T-cell (primary cell): Measurements from ENCODE around the gene DNM3. TPM values are rescaled to one million over a fixed set of nuclear protein-coding genes. Genes with fewer than 3 reads are reported as not detected.
"Not testable (repeated sequence)": the region's sequence is repeated elsewhere in the genome, so short reads cannot be mapped to it uniquely, and the experiment has no call there.

Experiments used
- ATAC-seq, 4 experiments: fragments of 200-7000 bp in 3 of 4; fragments of 150-1000 bp in 1 of 4; cut with Tn5 transposase; replicated peaks in 1 of 4; 1 replicate in 3 of 4; 2 replicates in 1 of 4; pipeline ENCODE4 v1.10.0; 2021; ENCODE audit warnings: moderate library complexity in 3 of 4, mild to moderate bottlenecking in 2 of 4, moderate number of reproducible peaks in 1 of 4
- CTCF ChIA-PET, 2 donors: fragments of 300-600 bp; sonication (Branson Sonifier 250); formaldehyde crosslinking; loops; one replicate each; lab custom pipeline; 2022; ENCODE audit warnings: antibody characterized with exemption in 2 of 2; lab: Charles Lee
- POLR2A ChIA-PET, 2 donors: fragments of 300-600 bp; sonication (Branson Sonifier 250); formaldehyde crosslinking; loops; one replicate each; lab custom pipeline; 2022; ENCODE audit warnings: antibody characterized with exemption in 2 of 2; lab: Charles Lee
- DNase-seq, 35 experiments: peaks; one replicate each; pipeline versions ENCODE4 v3.0.0 to v3.0.0-alpha.2; 2013 to 2023
- H3K27ac ChIP-seq: one replicate; pipeline ENCODE4 v1.5.1; 2013; ENCODE audit warnings: low read length
- H3K27me3 ChIP-seq, 2 experiments: replicated peaks in 1 of 2; 1 replicate in 1 of 2; 2 replicates in 1 of 2; pipeline versions ENCODE4 v1.6.1 to v1.7.0; 2013; ENCODE audit warnings: low read length in 1 of 2, mixed read lengths in 1 of 2; ENCODE audit not compliant: control insufficient read depth in 2 of 2, insufficient read depth in 2 of 2; ENCODE audit errors: extremely low read depth in 1 of 2
- H3K36me3 ChIP-seq, 2 donors: 1 replicate in 1 of 2; 2 replicates in 1 of 2; pipeline versions ENCODE4 v1.6.1 to v1.7.0; 2013; ENCODE audit warnings: low read length in 1 of 2; ENCODE audit not compliant: control insufficient read depth in 2 of 2, insufficient read depth in 1 of 2; ENCODE audit errors: extremely low read depth in 1 of 2
- H3K4me1 ChIP-seq, 2 experiments: 1 replicate in 1 of 2; 2 replicates in 1 of 2; pipeline versions ENCODE4 v1.6.1 to v1.7.0; 2013; ENCODE audit warnings: low read length in 2 of 2, mixed read lengths in 1 of 2; ENCODE audit not compliant: insufficient read depth in 2 of 2, control insufficient read depth in 1 of 2; ENCODE audit errors: extremely low read depth in 1 of 2
- H3K4me3 ChIP-seq, 2 donors: 1 replicate in 1 of 2; 2 replicates in 1 of 2; pipeline versions ENCODE4 v1.5.1 to v1.7.0; 2013; ENCODE audit warnings: mild to moderate bottlenecking in 2 of 2, low read length in 1 of 2, moderate library complexity in 1 of 2; ENCODE audit not compliant: control insufficient read depth in 1 of 2; ENCODE audit errors: extremely low read depth in 1 of 2
- H3K9me3 ChIP-seq: 2 replicates; pipeline ENCODE4 v1.7.0; 2013
- H3K27ac Mint-ChIP-seq, 2 donors: one replicate each; pipeline ENCODE4 v1.8.0; 2020 to 2021; ENCODE audit warnings: mild to moderate bottlenecking in 2 of 2, mixed read lengths in 2 of 2
- H3K27me3 Mint-ChIP-seq, 2 donors: one replicate each; pipeline ENCODE4 v1.8.0; 2021 to 2022; ENCODE audit warnings: mixed read lengths in 2 of 2
- H3K36me3 Mint-ChIP-seq: one replicate; pipeline ENCODE4 v1.8.0; 2021; ENCODE audit warnings: mixed read lengths
- H3K4me1 Mint-ChIP-seq, 3 donors: one replicate each; pipeline ENCODE4 v1.8.0; 2020 to 2022; ENCODE audit warnings: mixed read lengths in 3 of 3, mild to moderate bottlenecking in 1 of 3
- H3K4me3 Mint-ChIP-seq, 3 donors: one replicate each; pipeline ENCODE4 v1.8.0; 2020 to 2022; ENCODE audit warnings: mild to moderate bottlenecking in 3 of 3, mixed read lengths in 3 of 3, moderate library complexity in 3 of 3
- H3K9me3 Mint-ChIP-seq, 3 donors: one replicate each; pipeline ENCODE4 v1.8.0; 2020 to 2022; ENCODE audit warnings: mixed read lengths in 3 of 3
- WGBS: methylation state at CpG from one replicate; pipeline ENCODE4 v1.1.5; 2013; ENCODE audit warnings: missing lambda C conversion rate; ENCODE audit not compliant: insufficient coverage; 5-methylcytosine and 5-hydroxymethylcytosine counted together
- total RNA-seq, 35 experiments: library from RNA in 6 of 35; stranded (reverse) in 6 of 35; fragments of 120-200 nt in 1 of 35; gene quantifications; one replicate each; pipeline versions ENCODE4 v1.2.1 to v1.2.4 and lab custom pipeline; 2013 to 2026

DNM3 gene
- total RNA-seq, 5 donors from 2014 or later (not counting 1 experiment from before 2014, with no cell fraction given): 2.0 to 2.8 (median 2.4) TPM

DNA sequence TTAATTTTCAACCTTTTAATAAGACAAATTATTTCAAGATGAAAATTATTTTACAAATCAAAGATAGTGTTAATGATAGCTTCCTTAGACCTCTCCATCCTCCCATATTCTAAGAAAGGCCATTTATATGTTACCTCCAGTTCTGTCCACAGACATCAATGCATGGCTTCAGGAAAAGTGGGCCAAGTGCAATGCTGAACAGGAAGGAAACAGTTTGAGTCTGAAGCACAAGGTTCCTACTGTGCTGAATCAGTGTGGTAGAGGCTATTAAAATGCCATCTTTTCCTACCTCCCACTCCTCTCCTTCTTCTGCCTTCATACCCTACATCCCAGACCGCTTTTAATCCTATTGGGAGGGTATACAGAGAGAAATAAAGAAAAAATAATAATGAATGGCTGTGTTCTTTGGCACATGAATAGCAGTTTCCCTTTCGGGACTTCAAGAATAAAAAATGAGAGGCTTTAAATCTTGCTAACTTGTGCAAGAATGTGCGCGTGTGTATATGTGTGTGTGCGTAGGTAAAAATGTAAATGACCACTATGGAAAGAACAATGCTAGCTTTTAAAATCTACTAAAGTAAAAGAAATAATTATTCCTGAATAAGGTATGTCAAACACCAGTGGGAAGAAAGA, 516.6 kb downstream of the DNM3 start:
- DNase-seq (peak in 4 of 35 experiments; percentile 0 to 31 (median 3)), ATAC-seq (peak; percentile 5 to 30 (median 14))
- H3K36me3 ChIP-seq: no peaks in the 10 kb centered on the region
- WGBS: 14% methylated on average over 1 of the region's 5 CpGs
- H3K27ac Mint-ChIP-seq: peak overlapping the region; percentile 91 to 97
- peaks cover 57 to 58% (median 58%) of the 10 kb centered on the region in 3 donors for H3K4me1 Mint-ChIP-seq
- ChIA-PET CTCF (interaction anchor here (0.9 to 3.6 kb wide), 8 partner anchors 16 to 175 kb away, joined by 3 to 30 read pairs (median 8); no protein-coding TSS in a partner anchor), POLR2A (interaction anchor here (0.5 to 0.6 kb wide), 5 partner anchors 17 to 963 kb away, joined by 3 to 6 read pairs (median 3); no protein-coding TSS in a partner anchor)
- peak overlapping the region; percentile 42 to 67 (median 56) for H3K4me3 Mint-ChIP-seq
- no peaks in the 10 kb centered on the region for H3K27me3 Mint-ChIP-seq
- no peaks in the 10 kb centered on the region for H3K27me3 ChIP-seq
- peak overlapping the region in 1 of 2 donors; percentile 2 for H3K4me3 ChIP-seq
- no peaks in the 10 kb centered on the region for H3K9me3 ChIP-seq
- peak overlapping the region; percentile 63 for H3K27ac ChIP-seq
- H3K9me3 Mint-ChIP-seq: no peaks in the 10 kb centered on the region
- H3K36me3 Mint-ChIP-seq: peaks cover 2% of the 10 kb centered on the region
- peaks cover 24 to 26% of the 10 kb centered on the region in 2 experiments for H3K4me1 ChIP-seq

GRCh38 chr1:172359491-172359999, 518.2 kb downstream of the DNM3 start:
- no peaks in the 10 kb centered on the region for H3K27me3 ChIP-seq
- H3K27ac Mint-ChIP-seq: peak overlapping the region; percentile 91 to 97
- H3K36me3 Mint-ChIP-seq: no peaks in the 10 kb centered on the region
- ATAC-seq: no peak
- H3K4me3 ChIP-seq: no peak overlapping the region
- H3K9me3 ChIP-seq: no peaks in the 10 kb centered on the region
- ChIA-PET POLR2A (interaction anchor here (0.5 to 1.2 kb wide), 4 partner anchors 9 to 40 kb away, joined by 3 to 5 read pairs (median 4); no protein-coding TSS in a partner anchor), CTCF (interaction anchor here (0.5 to 3.6 kb wide), 12 partner anchors 21 to 1120 kb away, joined by 3 to 30 read pairs (median 4); no protein-coding TSS in a partner anchor)
- H3K36me3 ChIP-seq: no peaks in the 10 kb centered on the region
- peak overlapping the region in 2 of 3 donors; percentile 42 to 67 for H3K4me3 Mint-ChIP-seq
- peaks cover 44 to 48% (median 45%) of the 10 kb centered on the region in 3 donors for H3K4me1 Mint-ChIP-seq
- peaks cover 24 to 26% of the 10 kb centered on the region in 2 experiments for H3K4me1 ChIP-seq
- no peaks in the 10 kb centered on the region for H3K9me3 Mint-ChIP-seq
- 21% methylated on average over 2 of the region's 3 CpGs for WGBS
- H3K27ac ChIP-seq: peak overlapping the region; percentile 63
- DNase-seq: no peak
- no peaks in the 10 kb centered on the region for H3K27me3 Mint-ChIP-seq

DNA sequence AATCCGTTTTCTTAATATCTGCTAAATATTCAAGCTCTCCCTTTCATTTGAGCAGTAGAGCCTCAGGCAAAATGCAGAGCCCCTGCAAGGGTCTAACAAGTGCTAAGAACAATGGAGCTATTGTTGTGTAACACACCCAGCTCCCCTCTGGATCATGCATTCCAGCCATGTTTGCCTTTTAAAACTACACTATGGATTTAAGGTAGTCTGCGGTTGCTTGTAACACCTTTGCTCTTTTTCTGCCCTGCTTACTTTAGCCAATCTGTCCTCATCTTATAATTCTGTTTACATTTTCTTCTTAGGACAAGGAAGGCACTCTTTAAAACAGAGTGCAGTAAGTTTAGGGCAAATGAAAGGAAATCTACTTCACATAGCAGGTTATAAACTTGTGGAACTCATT, 519.2 kb downstream of the DNM3 start:
- Histone ChIP-seq H3K4me1 (peaks cover 24 to 26% of the 10 kb centered on the region in 2 experiments), H3K27me3 (no peaks in the 10 kb centered on the region), H3K9me3 (no peaks in the 10 kb centered on the region), H3K27ac (peak overlapping the region; percentile 63), H3K36me3 (no peaks in the 10 kb centered on the region), H3K4me3 (no peak overlapping the region)
- WGBS: no CpG with 5 or more reads among the region's 2 CpGs
- CTCF ChIA-PET: interaction anchor here in 1 of 2 donors (1.0 to 3.6 kb wide), 3 partner anchors 21 to 34 kb away, joined by 3 to 30 read pairs (median 15); no protein-coding TSS in a partner anchor
- no peaks in the 10 kb centered on the region for H3K36me3 Mint-ChIP-seq
- H3K4me3 Mint-ChIP-seq: no peak overlapping the region
- ATAC-seq: no peak
- peaks cover 39 to 45% (median 39%) of the 10 kb centered on the region in 3 donors for H3K4me1 Mint-ChIP-seq
- no peak for DNase-seq
- H3K27me3 Mint-ChIP-seq: no peaks in the 10 kb centered on the region
- H3K9me3 Mint-ChIP-seq: no peaks in the 10 kb centered on the region
- peak overlapping the region in 1 of 2 donors; percentile 62 for H3K27ac Mint-ChIP-seq
- POLR2A ChIA-PET: interaction anchor here (0.7 to 1.0 kb wide), 2 partner anchors 20 to 578 kb away, joined by 3 to 5 read pairs; no protein-coding TSS in a partner anchor

DNA sequence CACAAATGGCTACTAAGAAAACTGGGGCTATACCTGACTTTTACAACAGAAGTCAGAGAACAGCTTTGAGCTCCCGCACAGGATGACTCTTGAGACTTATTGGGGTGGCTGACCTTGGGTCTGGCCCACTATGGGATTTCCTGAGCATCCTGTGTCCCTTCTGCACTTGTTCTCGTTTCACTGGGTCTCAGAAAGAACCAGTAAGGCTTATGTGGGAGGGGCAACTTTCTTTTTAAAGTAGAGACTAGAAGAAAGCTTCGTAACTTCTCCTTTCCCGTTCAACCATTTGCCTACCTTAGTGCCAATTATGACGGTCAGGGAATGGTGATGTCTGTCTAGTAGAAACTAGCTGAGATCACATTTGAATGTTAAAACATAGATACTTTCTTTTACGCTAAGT, 519.7 kb downstream of the DNM3 start:
- 100% methylated on average over 2 of the region's 6 CpGs for WGBS
- no peaks in the 10 kb centered on the region for H3K27me3 Mint-ChIP-seq
- DNase-seq (no peak), ATAC-seq (no peak)
- H3K9me3 Mint-ChIP-seq: no peaks in the 10 kb centered on the region
- no peaks in the 10 kb centered on the region for H3K27me3 ChIP-seq
- H3K27ac Mint-ChIP-seq: no peak overlapping the region
- H3K4me3 Mint-ChIP-seq: no peak overlapping the region
- peaks cover 24 to 26% of the 10 kb centered on the region in 2 experiments for H3K4me1 ChIP-seq
- no peaks in the 10 kb centered on the region for H3K36me3 Mint-ChIP-seq
- no peak overlapping the region for H3K4me3 ChIP-seq
- peaks cover 2% of the 10 kb centered on the region for H3K9me3 ChIP-seq
- H3K27ac ChIP-seq: peak overlapping the region; percentile 63
- ChIA-PET POLR2A (interaction anchor here in 1 of 2 donors (1.0 kb wide), 1 partner anchor 20 kb away, joined by 5 read pairs; no protein-coding TSS in a partner anchor), CTCF (interaction anchor here in 1 of 2 donors (3.0 to 3.6 kb wide), 2 partner anchors 20 to 33 kb away, joined by 15 to 30 read pairs; no protein-coding TSS in a partner anchor)
- H3K4me1 Mint-ChIP-seq: peaks cover 35 to 45% (median 35%) of the 10 kb centered on the region in 3 donors
- no peaks in the 10 kb centered on the region for H3K36me3 ChIP-seq

DNA sequence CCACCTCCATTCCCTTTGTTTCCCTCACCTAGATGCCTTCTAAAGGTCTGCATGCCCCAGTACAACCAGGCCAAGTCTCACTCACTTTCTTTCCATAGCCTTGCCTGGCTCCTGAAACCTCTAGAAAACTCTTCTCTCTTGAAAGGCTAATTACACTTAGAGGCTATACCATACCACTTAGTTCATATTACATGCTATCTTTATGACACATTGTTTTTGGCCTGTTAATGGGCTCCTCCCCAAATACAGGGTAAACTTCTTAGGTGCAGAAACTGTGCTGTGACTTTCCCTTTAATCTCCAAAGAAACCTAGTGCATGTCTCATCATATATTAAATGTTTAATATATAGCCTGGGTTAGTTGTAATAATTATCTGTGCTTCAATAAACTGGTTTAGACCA, 522.6 kb downstream of the DNM3 start:
- Mint-ChIP-seq H3K4me3 (no peak overlapping the region), H3K4me1 (peaks cover 10 to 20% (median 10%) of the 10 kb centered on the region in 3 donors), H3K9me3 (peaks cover 9 to 24% (median 13%) of the 10 kb centered on the region in 3 donors), H3K27me3 (no peaks in the 10 kb centered on the region), H3K36me3 (peaks cover 12% of the 10 kb centered on the region), H3K27ac (no peak overlapping the region)
- DNase-seq: no peak
- CTCF ChIA-PET: no interaction called here
- H3K4me1 ChIP-seq: peaks cover 14 to 16% of the 10 kb centered on the region in 2 experiments
- POLR2A ChIA-PET: no interaction called here
- no peak for ATAC-seq
- H3K9me3 ChIP-seq: peaks cover 6% of the 10 kb centered on the region
- no peaks in the 10 kb centered on the region for H3K27me3 ChIP-seq
- H3K36me3 ChIP-seq: no peaks in the 10 kb centered on the region
- no peak overlapping the region for H3K27ac ChIP-seq
- no peak overlapping the region for H3K4me3 ChIP-seq

DNA sequence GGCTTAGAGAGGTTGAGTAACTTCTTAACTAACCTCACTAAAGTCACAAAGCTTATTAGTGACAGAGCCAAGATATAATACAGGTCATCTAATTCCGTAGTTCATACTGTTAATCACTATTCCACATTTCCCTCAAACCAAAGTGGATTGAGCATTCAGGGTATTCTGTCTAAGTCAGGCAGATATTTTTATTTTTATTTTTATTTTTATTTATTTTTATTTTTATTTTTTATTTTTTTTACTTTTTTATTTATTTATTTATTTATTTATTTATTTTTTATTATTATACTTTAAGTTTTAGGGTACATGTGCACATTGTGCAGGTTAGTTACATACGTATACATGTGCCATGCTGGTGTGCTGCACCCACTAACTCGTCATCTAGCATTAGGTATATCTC, 530.3 kb downstream of the DNM3 start:
- ATAC-seq, H3K27me3 ChIP-seq, CTCF ChIA-PET, H3K4me1 ChIP-seq, H3K27ac Mint-ChIP-seq, H3K4me3 Mint-ChIP-seq, H3K27me3 Mint-ChIP-seq, H3K9me3 ChIP-seq, DNase-seq, H3K36me3 ChIP-seq, H3K4me3 ChIP-seq, H3K27ac ChIP-seq: not testable (repeated sequence)
- POLR2A ChIA-PET: interaction anchor here in 1 of 2 donors (0.5 kb wide), 1 partner anchor 101 kb away, joined by 4 read pairs; no protein-coding TSS in a partner anchor
- Mint-ChIP-seq H3K4me1 (peaks cover 15 to 18% (median 16%) of the 10 kb centered on the region in 3 donors), H3K9me3 (peaks cover 9 to 25% (median 13%) of the 10 kb centered on the region in 3 donors), H3K36me3 (peaks cover 12% of the 10 kb centered on the region)
- no CpG with 5 or more reads among the region's 3 CpGs for WGBS
